OCI-LY3 (cell line): ENCODE measurements around the gene CSPG4.
"Not testable (repeated sequence)": the region's sequence is repeated elsewhere in the genome, so short reads cannot be mapped to it uniquely, and the experiment has no call there.

Source experiments
- H2AFZ ChIP-seq: fragments of 200-600, 300-600 bp; shearing (Covaris generic); 2 replicates; pipeline ENCODE4 v1.6.0; 2014; ENCODE audit warnings: antibody characterized with exemption, low read depth, low read length
- H3K27ac ChIP-seq: fragments of 200-600, 300-600 bp; sonication (generic); 2 replicates; pipeline ENCODE4 v1.5.1; 2014; ENCODE audit warnings: mild to moderate bottlenecking, low read length, moderate library complexity, mixed read lengths
- H3K27me3 ChIP-seq: fragments of 200-600, 300-600 bp; sonication (generic); 2 replicates; pipeline ENCODE4 v1.6.1; 2014; ENCODE audit warnings: low read depth, low read length, mixed read lengths
- H3K36me3 ChIP-seq: fragments of 200-600, 300-600 bp; sonication (generic); replicated peaks from 2 replicates; pipeline ENCODE3; 2014; ENCODE audit warnings: low read depth, low read length, mixed read lengths
- H3K4me1 ChIP-seq: fragments of 300-600, 200-600 bp; sonication (generic); 2 replicates; pipeline ENCODE4 v1.6.1; 2014; ENCODE audit warnings: low read length, mixed read lengths
- H3K4me2 ChIP-seq: fragments of 200-600, 300-600 bp; sonication (generic); 2 replicates; pipeline ENCODE4 v1.6.1; 2014; ENCODE audit warnings: low read length, mixed read lengths
- H3K4me3 ChIP-seq: fragments of 300-600, 200-600 bp; sonication (generic); 2 replicates; pipeline ENCODE4 v1.5.1; 2014; ENCODE audit warnings: antibody characterized with exemption, mild to moderate bottlenecking, low read length, moderate library complexity
- H3K79me2 ChIP-seq: fragments of 300-600, 200-600 bp; shearing (Covaris generic); 2 replicates; pipeline ENCODE4 v1.6.1; 2014; ENCODE audit warnings: mild to moderate bottlenecking, low read length, mixed read lengths
- H3K9ac ChIP-seq: fragments of 300-600, 200-600 bp; shearing (Covaris generic); 2 replicates; pipeline ENCODE4 v1.6.0; 2014; ENCODE audit warnings: mild to moderate bottlenecking, low read length, moderate library complexity
- H3K9me3 ChIP-seq: fragments of 200-600, 300-600 bp; shearing (Covaris generic); 2 replicates; pipeline ENCODE4 v1.6.1; 2014; ENCODE audit warnings: low read length, mixed read lengths; ENCODE audit not compliant: insufficient read depth
- H4K20me1 ChIP-seq: fragments of 200-600, 300-600 bp; sonication (generic); 2 replicates; pipeline ENCODE4 v1.6.1; 2016; ENCODE audit warnings: low read length, mixed read lengths; ENCODE audit not compliant: insufficient read depth
- EZH2phosphoT487 ChIP-seq: fragments of 200-600 bp; shearing (Covaris generic); IDR thresholded peaks from 2 replicates; pipeline ENCODE4 v1.6.1; 2018; ENCODE audit warnings: antibody characterized with exemption, mixed run types, low read depth
- TF ChIP-seq, protein P1 (sequence below): fragments of 200-600, 300-600 bp; sonication (generic); IDR thresholded peaks from 2 replicates; pipeline ENCODE4 v1.5.1; 2014; ENCODE audit warnings: antibody characterized with exemption, low read length, low read depth

The CSPG4 gene

DNA sequence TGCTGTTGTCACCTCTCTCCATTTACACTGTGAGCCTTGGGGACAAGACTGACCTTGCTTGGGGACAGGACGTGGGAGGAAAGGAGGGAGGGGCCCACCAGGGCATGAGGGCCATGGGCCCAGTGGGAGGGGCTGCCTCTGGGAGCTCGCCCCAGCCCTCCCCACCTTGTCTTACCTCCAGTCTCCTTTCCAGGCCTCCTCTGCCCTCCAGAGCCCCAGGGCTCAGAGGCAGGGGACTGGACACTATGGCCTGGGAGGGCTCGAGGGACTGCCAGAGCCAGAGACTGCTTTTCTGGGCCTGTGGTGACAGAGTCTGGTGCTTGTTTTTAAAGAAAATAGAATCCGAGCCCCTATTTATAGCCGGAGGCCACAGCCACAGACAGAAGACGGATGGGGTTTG, 10.2 kb downstream of the CSPG4 start:
- Histone ChIP-seq H3K27ac (no peak overlapping the region), H3K4me2 (no peak overlapping the region), H3K4me3 (no peak overlapping the region), H2AFZ (no peak overlapping the region), H3K27me3 (no peaks in the 10 kb centered on the region), H3K36me3 (no peaks in the 10 kb centered on the region), H3K4me1 (peaks cover 32% of the 10 kb centered on the region), H3K79me2 (no peaks in the 10 kb centered on the region), H3K9ac (no peak overlapping the region), H4K20me1 (no peaks in the 10 kb centered on the region), H3K9me3 (no peaks in the 10 kb centered on the region)
- TF ChIP-seq, protein P1, sequence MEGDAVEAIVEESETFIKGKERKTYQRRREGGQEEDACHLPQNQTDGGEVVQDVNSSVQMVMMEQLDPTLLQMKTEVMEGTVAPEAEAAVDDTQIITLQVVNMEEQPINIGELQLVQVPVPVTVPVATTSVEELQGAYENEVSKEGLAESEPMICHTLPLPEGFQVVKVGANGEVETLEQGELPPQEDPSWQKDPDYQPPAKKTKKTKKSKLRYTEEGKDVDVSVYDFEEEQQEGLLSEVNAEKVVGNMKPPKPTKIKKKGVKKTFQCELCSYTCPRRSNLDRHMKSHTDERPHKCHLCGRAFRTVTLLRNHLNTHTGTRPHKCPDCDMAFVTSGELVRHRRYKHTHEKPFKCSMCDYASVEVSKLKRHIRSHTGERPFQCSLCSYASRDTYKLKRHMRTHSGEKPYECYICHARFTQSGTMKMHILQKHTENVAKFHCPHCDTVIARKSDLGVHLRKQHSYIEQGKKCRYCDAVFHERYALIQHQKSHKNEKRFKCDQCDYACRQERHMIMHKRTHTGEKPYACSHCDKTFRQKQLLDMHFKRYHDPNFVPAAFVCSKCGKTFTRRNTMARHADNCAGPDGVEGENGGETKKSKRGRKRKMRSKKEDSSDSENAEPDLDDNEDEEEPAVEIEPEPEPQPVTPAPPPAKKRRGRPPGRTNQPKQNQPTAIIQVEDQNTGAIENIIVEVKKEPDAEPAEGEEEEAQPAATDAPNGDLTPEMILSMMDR = no peak
- no peak for TF ChIP-seq EZH2phosphoT487

DNA sequence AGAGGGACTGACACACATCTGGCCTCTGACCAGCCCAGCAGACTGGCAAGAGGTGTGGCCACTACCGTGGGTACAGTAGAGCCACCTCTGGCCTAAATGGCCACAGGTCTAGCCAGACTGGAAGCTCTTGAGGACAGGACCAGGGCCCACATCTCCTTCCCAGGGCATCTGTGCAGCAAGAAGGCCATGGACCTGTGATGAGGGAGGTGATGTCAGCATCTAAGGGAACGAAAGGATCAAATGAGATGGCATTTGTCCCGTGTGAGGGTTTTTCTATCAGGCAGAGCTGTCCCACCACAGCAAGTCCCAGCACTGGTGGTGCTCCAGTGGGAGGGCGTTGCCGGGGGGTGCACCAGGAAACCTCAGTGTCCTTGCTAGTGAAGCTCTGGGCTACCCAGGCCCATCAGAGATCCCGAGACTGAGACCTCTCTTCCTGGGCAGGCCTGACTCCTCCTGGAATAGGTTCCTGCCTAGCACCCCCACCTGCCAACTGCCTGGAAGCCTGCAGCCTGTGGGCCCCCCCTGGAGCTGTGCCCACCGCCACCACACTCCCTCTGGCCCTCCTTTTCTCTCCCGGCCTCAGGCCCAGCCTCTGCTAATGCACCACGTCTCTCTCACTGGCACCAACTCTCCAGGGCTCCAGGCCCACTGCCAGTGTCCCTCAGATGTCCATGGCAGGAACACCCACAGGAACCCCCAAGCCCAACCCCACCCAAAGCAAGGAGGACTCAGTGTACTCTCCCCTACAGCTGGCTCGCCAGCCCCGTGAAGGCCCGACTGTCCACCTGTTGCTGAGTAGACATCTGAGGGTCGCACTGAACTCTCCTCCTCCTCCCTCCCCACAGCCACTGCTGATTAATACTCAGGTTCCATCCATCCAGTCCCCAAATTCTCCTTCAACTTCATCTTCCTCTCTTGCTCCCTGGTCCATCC, 11.3 kb downstream of the CSPG4 start:
- not testable (repeated sequence) for H2AFZ ChIP-seq, H3K9me3 ChIP-seq, H3K27me3 ChIP-seq, H4K20me1 ChIP-seq, H3K79me2 ChIP-seq, H3K36me3 ChIP-seq
- H3K4me1 ChIP-seq = peaks cover 31% of the 10 kb centered on the region
- H3K27ac ChIP-seq = peak overlapping the region; percentile 55
- peak overlapping the region; percentile 36; the same call in 1 of the 2 replicates for H3K9ac ChIP-seq
- H3K4me3 ChIP-seq = 0 out of 2 replicates have a peak overlapping the region, but pooled peaks have one; percentile 60
- H3K4me2 ChIP-seq = peak overlapping the region; percentile 73; the same call in 1 of the 2 replicates

DNA sequence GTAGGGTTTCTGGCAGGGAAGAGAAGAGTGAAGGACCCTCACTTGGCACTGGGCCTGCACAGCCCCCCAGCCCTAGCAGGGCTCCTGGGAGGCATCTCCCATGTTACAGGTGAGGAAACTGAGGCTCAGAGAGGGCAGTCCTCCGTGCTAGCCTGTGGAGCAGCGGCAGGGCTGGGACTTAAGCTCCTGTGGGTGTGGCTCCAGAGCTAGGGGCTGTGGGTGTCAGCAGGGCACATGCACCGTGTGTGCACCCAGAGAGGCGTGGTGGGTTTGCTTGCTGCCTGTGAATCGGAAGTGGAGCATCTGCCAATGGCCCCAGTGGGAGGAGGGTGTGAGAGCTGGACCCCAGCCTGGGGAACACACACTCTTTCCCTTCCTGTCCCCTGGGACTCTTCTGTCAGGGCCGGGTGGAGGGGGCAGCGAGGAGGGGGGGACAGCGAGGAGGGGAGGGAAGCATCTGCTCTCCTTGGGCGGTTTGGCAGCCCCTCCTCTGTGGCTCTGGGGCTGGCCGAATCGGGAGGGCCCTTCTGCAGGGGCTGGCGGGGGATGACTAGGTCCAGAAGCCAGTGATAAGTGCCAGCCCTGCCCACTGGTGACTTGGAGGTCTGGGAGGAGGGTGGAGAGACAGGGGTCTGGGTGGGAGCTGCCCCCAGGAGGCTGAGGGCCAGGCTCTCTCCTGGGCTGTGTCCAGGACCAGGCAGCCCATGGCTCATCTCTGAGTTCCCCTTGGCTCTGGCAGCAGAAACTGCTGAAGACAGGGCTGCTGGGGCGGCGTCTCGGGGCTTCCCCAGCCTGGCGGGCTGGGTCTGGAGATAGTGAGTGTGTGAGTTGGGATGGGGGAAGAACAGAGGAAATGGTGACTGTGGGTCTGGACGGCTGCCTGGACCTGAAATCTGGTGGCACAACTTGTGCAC, 12.4 kb downstream of the CSPG4 start:
- peak overlapping the region; percentile 42; the same call in 1 of the 2 replicates for H3K9ac ChIP-seq
- H3K9me3 ChIP-seq, H4K20me1 ChIP-seq, H3K79me2 ChIP-seq, H3K36me3 ChIP-seq, H3K27me3 ChIP-seq, H2AFZ ChIP-seq: not testable (repeated sequence)
- peak overlapping the region; percentile 60 for H3K4me3 ChIP-seq
- H3K4me2 ChIP-seq = peak overlapping the region; percentile 76
- H3K4me1 ChIP-seq = peaks cover 31% of the 10 kb centered on the region
- peak overlapping the region; percentile 55 for H3K27ac ChIP-seq

DNA sequence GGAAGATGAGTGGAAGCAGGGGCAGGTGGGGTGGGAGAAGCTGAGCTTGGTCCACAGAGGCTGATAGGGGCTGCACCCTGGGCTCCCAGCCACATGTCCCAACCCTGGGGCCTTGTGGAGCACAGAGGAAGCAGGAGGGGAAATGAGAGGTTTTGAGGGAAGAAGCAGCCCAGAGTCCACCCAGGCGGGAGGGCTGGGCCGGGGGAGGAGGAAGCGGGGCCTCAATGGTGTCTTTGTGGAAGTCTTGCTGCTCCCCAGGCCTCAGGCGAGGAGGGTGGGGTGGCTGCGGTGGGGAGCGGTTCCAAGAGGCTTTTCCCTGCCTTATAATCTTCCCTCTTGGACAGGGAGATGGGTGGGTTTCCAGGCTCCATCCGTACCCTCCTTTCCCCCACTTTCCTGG, 13.1 kb downstream of the CSPG4 start:
- H2AFZ ChIP-seq, H3K9me3 ChIP-seq, H3K79me2 ChIP-seq, H3K36me3 ChIP-seq, H4K20me1 ChIP-seq, H3K27me3 ChIP-seq: not testable (repeated sequence)
- peak overlapping the region; percentile 22; the same call in 1 of the 2 replicates for H3K4me3 ChIP-seq
- H3K9ac ChIP-seq = peak overlapping the region; percentile 42; the same call in 1 of the 2 replicates
- H3K27ac ChIP-seq = peak overlapping the region; percentile 53
- peaks cover 38% of the 10 kb centered on the region for H3K4me1 ChIP-seq
- H3K4me2 ChIP-seq = peak overlapping the region; percentile 76

DNA sequence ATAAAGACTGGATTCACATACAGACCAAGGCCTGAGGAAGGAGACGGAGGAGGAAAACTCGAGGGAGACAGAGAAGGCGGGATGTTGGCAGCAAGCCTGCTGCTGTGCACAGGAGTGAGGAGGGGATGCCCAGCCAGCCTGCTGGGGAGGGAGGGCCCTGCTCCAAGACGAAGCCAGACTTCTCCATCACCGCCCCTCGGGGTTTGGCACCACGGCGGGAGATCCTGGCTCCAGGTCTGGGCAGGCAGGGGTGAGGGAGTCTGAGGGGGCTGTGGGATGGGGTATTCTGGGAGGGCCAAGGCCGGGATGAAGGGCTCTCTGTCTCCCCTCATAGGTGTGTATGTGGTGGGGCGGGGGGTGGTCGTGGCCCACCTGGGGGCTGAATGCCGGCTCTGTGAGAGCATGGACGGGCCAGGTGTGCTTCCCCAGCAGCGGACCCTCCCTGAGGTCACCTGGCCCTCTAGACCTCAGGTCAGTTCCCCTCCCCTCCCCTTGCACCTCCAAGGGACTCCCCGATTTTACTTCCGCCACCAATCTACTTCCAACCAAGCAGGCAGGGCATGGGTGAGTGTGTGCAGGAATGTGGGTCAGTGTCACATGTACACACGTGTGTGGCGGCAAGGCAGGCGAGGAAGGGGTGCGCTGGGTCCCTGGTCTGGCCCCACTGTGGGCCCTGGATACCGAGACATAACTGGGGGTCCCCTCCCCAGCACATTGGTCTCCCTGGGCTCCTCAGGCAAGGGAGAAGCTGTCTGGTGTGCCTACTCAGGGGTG, 14.5 kb downstream of the CSPG4 start:
- not testable (repeated sequence) for H3K27me3 ChIP-seq, H3K9ac ChIP-seq, H3K4me2 ChIP-seq, H3K36me3 ChIP-seq, H4K20me1 ChIP-seq, H2AFZ ChIP-seq, H3K79me2 ChIP-seq, H3K27ac ChIP-seq, H3K9me3 ChIP-seq, H3K4me3 ChIP-seq
- peaks cover 44% of the 10 kb centered on the region for H3K4me1 ChIP-seq
